GM23338 (cell line): ENCODE measurements around the gene HDAC9. TPM values are rescaled to one million over a fixed set of nuclear protein-coding genes. Genes with fewer than 3 reads are reported as not detected.

Source experiments
- ATAC-seq: fragments of 200-7000 bp; cut with Tn5 transposase; 3 replicates; pipeline ENCODE4 v1.9.1; 2020
- DNase-seq: peaks from one replicate; pipeline ENCODE4 v3.0.0-alpha.2; 2015; ENCODE audit warnings: low spot score
- H2AFZ ChIP-seq: fragments of 200-600 bp; sonication (generic); 2 replicates; pipeline ENCODE4 v1.8.0; 2016; ENCODE audit warnings: antibody characterized with exemption, mild to moderate bottlenecking, moderate library complexity
- H3F3A ChIP-seq: fragments of 200-600 bp; sonication (generic); replicated peaks from 2 replicates; pipeline ENCODE4 v1.8.0; 2017; ENCODE audit warnings: antibody characterized with exemption, mixed run types, low read depth
- H3K27ac ChIP-seq: fragments of 200-600 bp; sonication (generic); 2 replicates; pipeline ENCODE4 v1.6.1; 2016; ENCODE audit warnings: low read depth
- H3K27me3 ChIP-seq: fragments of 200-600 bp; sonication (generic); 2 replicates; pipeline ENCODE4 v1.8.0; 2016; ENCODE audit warnings: mild to moderate bottlenecking, mixed run types, moderate library complexity; ENCODE audit not compliant: insufficient read depth
- H3K36me3 ChIP-seq: fragments of 200-600 bp; sonication (generic); 2 replicates; pipeline ENCODE4 v1.8.0; 2016; ENCODE audit warnings: mild to moderate bottlenecking; ENCODE audit not compliant: insufficient read depth
- H3K4me1 ChIP-seq: fragments of 200-600 bp; sonication (generic); 2 replicates; pipeline ENCODE4 v1.8.0; 2016; ENCODE audit warnings: mild to moderate bottlenecking, moderate library complexity; ENCODE audit not compliant: insufficient read depth
- H3K4me2 ChIP-seq: fragments of 200-600 bp; sonication (generic); 2 replicates; pipeline ENCODE4 v1.7.1; 2017; ENCODE audit warnings: mixed run types
- H3K4me3 ChIP-seq: fragments of 200-600 bp; sonication (generic); 2 replicates; pipeline ENCODE4 v1.6.1; 2016; ENCODE audit warnings: mixed run types
- H3K79me2 ChIP-seq: fragments of 200-600 bp; sonication (generic); replicated peaks from 2 replicates; pipeline ENCODE4 v1.8.0; 2017; ENCODE audit warnings: mild to moderate bottlenecking; ENCODE audit not compliant: insufficient read depth
- H3K9me2 ChIP-seq: fragments of 200-600 bp; sonication (generic); 2 replicates; pipeline ENCODE4 v1.8.0; 2017; ENCODE audit not compliant: insufficient read depth
- H4K20me1 ChIP-seq: fragments of 200-600 bp; sonication (generic); replicated peaks from 2 replicates; pipeline ENCODE4 v1.8.0; 2017; ENCODE audit warnings: mild to moderate bottlenecking; ENCODE audit not compliant: insufficient read depth
- H3K27ac Mint-ChIP-seq: 2 replicates; pipeline ENCODE4 v1.8.0; 2020; ENCODE audit warnings: inconsistent platforms, mild to moderate bottlenecking, moderate library complexity, mixed read lengths
- H3K27me3 Mint-ChIP-seq: 3 replicates; pipeline ENCODE4 v1.8.0; 2022; ENCODE audit warnings: low read depth, mild to moderate bottlenecking, moderate library complexity, mixed read lengths, inconsistent platforms; ENCODE audit not compliant: insufficient read depth, poor library complexity
- H3K36me3 Mint-ChIP-seq: 3 replicates; pipeline ENCODE4 v1.8.0; 2021; ENCODE audit warnings: low read depth, mild to moderate bottlenecking, inconsistent platforms, moderate library complexity, mixed read lengths
- H3K4me1 Mint-ChIP-seq: 3 replicates; pipeline ENCODE4 v1.8.0; 2020; ENCODE audit warnings: mild to moderate bottlenecking, inconsistent platforms, mixed read lengths
- H3K4me3 Mint-ChIP-seq: 3 replicates; pipeline ENCODE4 v1.8.0; 2021; ENCODE audit warnings: moderate library complexity, mild to moderate bottlenecking, inconsistent platforms, mixed read lengths
- H3K9me3 Mint-ChIP-seq: 3 replicates; pipeline ENCODE4 v1.8.0; 2020; ENCODE audit warnings: moderate library complexity, mild to moderate bottlenecking, inconsistent platforms, mixed read lengths
- CREB1 ChIP-seq: fragments of 250-450 bp; sonication (Bioruptor Pico); IDR thresholded peaks from 2 replicates; pipeline ENCODE4 v1.5.0; 2020; ENCODE audit warnings: low read depth, mild to moderate bottlenecking, moderate library complexity
- CTCF ChIP-seq, 2 experiments: fragments of 200-600 bp in 1 of 2; sonication (generic) in 1 of 2; conservative IDR thresholded peaks; 2 replicates each; pipeline versions ENCODE4 v1.5.1 to v1.6.1; 2016 to 2017; ENCODE audit warnings: antibody characterized with exemption in 2 of 2, low read depth in 2 of 2, mild to moderate bottlenecking in 2 of 2, moderate library complexity in 1 of 2
- ETS1 ChIP-seq: IDR thresholded peaks from 2 replicates; pipeline ENCODE4 v1.6.1; 2016; ENCODE audit warnings: antibody characterized with exemption
- EZH2 ChIP-seq: fragments of 200-600 bp; sonication (generic); IDR thresholded peaks from one replicate; pipeline ENCODE4 v1.8.0; 2017; ENCODE audit warnings: antibody characterized with exemption, mild to moderate bottlenecking, low read depth; ENCODE audit not compliant: unreplicated experiment
- EZH2phosphoT487 ChIP-seq: fragments of 200-600 bp; sonication (generic); IDR thresholded peaks from one replicate; pipeline ENCODE4 v1.8.1; 2018; ENCODE audit warnings: antibody characterized with exemption; ENCODE audit not compliant: unreplicated experiment
- JUNB ChIP-seq: IDR thresholded peaks from one replicate; pipeline ENCODE4 v1.6.1; 2016; ENCODE audit warnings: antibody characterized with exemption; ENCODE audit not compliant: unreplicated experiment
- STAT1 ChIP-seq: IDR thresholded peaks from one replicate; pipeline ENCODE4 v1.6.1; 2016; ENCODE audit warnings: antibody characterized with exemption; ENCODE audit not compliant: unreplicated experiment
- ZNF462 ChIP-seq: fragments of 250-450 bp; sonication (Bioruptor Pico); IDR thresholded peaks from 2 replicates; pipeline ENCODE4 v1.5.0; 2020; ENCODE audit warnings: mild to moderate bottlenecking, moderate library complexity
- polyA plus RNA-seq: library from polyadenylated mRNA; unstranded; fragments of >200 nt; fragmentation: Nextera tagmentation; extraction: Ambion mirVana; gene quantifications from 2 replicates; pipeline ENCODE4 v1.2.1, GENCODE V29; 2016
- total RNA-seq: library from RNA; depleted of rRNA; stranded (reverse); fragments of >200 nt; shearing (Covaris generic); gene quantifications from 2 replicates; pipeline ENCODE4 v1.2.3, GENCODE V29; 2014

HDAC9 gene
- total and polyA plus RNA-seq, 2 experiments from 2014 or later = 8.3 to 18.5 TPM

- no peaks in the 10 kb centered on the region; the same call in 2 of the 3 replicates for H3K36me3 Mint-ChIP-seq
- TF ChIP-seq ZNF462 (CRISPR knock-in tag) = no peak
- TF ChIP-seq ETS1 = no peak
- no peak for TF ChIP-seq JUNB
- no peak for TF ChIP-seq STAT1
- no peak for TF ChIP-seq EZH2phosphoT487
- TF ChIP-seq CTCF (conservative IDR thresholded peaks at IDR 0.05; ENCODE audit: low read depth in 2 of 2) = no peak
- TF ChIP-seq EZH2 = no peak
- TF ChIP-seq CREB1 (CRISPR knock-in tag) = no peak
- H3K4me1 Mint-ChIP-seq = peaks cover 54% of the 10 kb centered on the region
- Histone ChIP-seq H3K79me2 (no peaks in the 10 kb centered on the region), H3K4me3 (no peak overlapping the region), H4K20me1 (no peaks in the 10 kb centered on the region), H3F3A (no peaks in the 10 kb centered on the region), H3K4me2 (no peak overlapping the region), H3K27me3 (no peaks in the 10 kb centered on the region), H3K9me2 (no peaks in the 10 kb centered on the region), H3K27ac (no peak overlapping the region), H3K36me3 (no peaks in the 10 kb centered on the region), H2AFZ (no peak overlapping the region), H3K4me1 (peaks cover 24% of the 10 kb centered on the region)
- no peak overlapping the region for H3K27ac Mint-ChIP-seq
- DNase-seq = no peak
- H3K9me3 Mint-ChIP-seq = no peaks in the 10 kb centered on the region
- no peak overlapping the region for H3K4me3 Mint-ChIP-seq
- ATAC-seq = no peak
- H3K27me3 Mint-ChIP-seq = no peaks in the 10 kb centered on the region
These were observed 4.0 kb downstream of the HDAC9 start for GRCh38 chr7:18499407-18500177.
